ENCODE results near the gene MYO18A. TPM values are rescaled to one million over a fixed set of nuclear protein-coding genes. Genes with fewer than 3 reads are reported as not detected.
A peak's percentile ranks its signal among the peaks of the same experiment; 100 is the strongest.

Gene MYO18A
- polyA plus RNA-seq, 1 donor (not counting 4 experiments of a cell fraction or from before 2014, with no cell fraction given), result 20.0 TPM

- peak overlapping the region; percentile 4 for H3K9ac ChIP-seq (ENCODE audit: control insufficient read depth, extremely low read depth, insufficient read depth, low read length)
- H3K79me2 ChIP-seq (ENCODE audit: control insufficient read depth, insufficient read depth, low read length), result no peaks in the 10 kb centered on the region
- peaks cover 53% of the 10 kb centered on the region for H3K4me1 ChIP-seq (ENCODE audit: control insufficient read depth, extremely low read depth, insufficient read depth, low read length)
- H3K27me3 ChIP-seq (ENCODE audit: control insufficient read depth, extremely low read depth, insufficient read depth, low read length), result no peaks in the 10 kb centered on the region
- H3K4me3 ChIP-seq (ENCODE audit: control insufficient read depth in 2 of 3, extremely low read depth in 1 of 3, insufficient read depth in 2 of 3, low read depth in 1 of 3, low read length in 3 of 3), result peak overlapping the region in 2 of 3 experiments; percentile 9 to 19
- H3K27ac ChIP-seq (ENCODE audit: control insufficient read depth, insufficient read depth, low read length), result peak overlapping the region; percentile 67
- H3K4me2 ChIP-seq (ENCODE audit: control insufficient read depth, extremely low read depth, insufficient read depth, low read depth, low read length), result peak overlapping the region; percentile 82
- FAIRE-seq (peak; percentile 85), DNase-seq (ENCODE audit: low read depth, low spot score) (peak; percentile 69)
- H2AFZ ChIP-seq (ENCODE audit: control insufficient read depth, low read length), result no peak overlapping the region
- dilution Hi-C loops (cut with MboI; ENCODE audit: extremely low pct_ligation_motif_present, low sequenced_read_pairs), result no loop called here
- no peaks in the 10 kb centered on the region for H3K9me1 ChIP-seq (ENCODE audit: control insufficient read depth, extremely low read depth, insufficient read depth, low read length)
- no peaks in the 10 kb centered on the region for H4K20me1 ChIP-seq (ENCODE audit: control insufficient read depth, extremely low read depth, insufficient read depth, low read length)
- no peaks in the 10 kb centered on the region for H3K9me3 ChIP-seq (ENCODE audit: control insufficient read depth, low read depth, low read length)
- no peak for TF ChIP-seq CTCF (optimal IDR thresholded peaks at IDR 0.05 in 1 of 3, IDR thresholded peaks at IDR 0.05 in 1 of 3, conservative IDR thresholded peaks at IDR 0.05 in 1 of 3; ENCODE audit: extremely low read depth in 1 of 3, insufficient read depth in 2 of 3, low read length in 3 of 3)
- TF ChIP-seq EZH2 (IDR thresholded peaks at IDR 0.05; ENCODE audit: low read length), result no peak
- no peaks in the 10 kb centered on the region for H3K36me3 ChIP-seq (ENCODE audit: control insufficient read depth in 2 of 2, extremely low read depth in 1 of 2, insufficient read depth in 2 of 2, low read length in 2 of 2)
Observed at GRCh38 chr17:29216856-29217255, 36.7 kb upstream of the MYO18A start.

- Histone ChIP-seq H3K36me3 (ENCODE audit: control insufficient read depth in 2 of 2, extremely low read depth in 1 of 2, insufficient read depth in 2 of 2, low read length in 2 of 2) (no peaks in the 10 kb centered on the region), H3K9me1 (ENCODE audit: control insufficient read depth, extremely low read depth, insufficient read depth, low read length) (no peaks in the 10 kb centered on the region), H3K27me3 (ENCODE audit: control insufficient read depth, extremely low read depth, insufficient read depth, low read length) (no peaks in the 10 kb centered on the region), H4K20me1 (ENCODE audit: control insufficient read depth, extremely low read depth, insufficient read depth, low read length) (no peaks in the 10 kb centered on the region), H3K79me2 (ENCODE audit: control insufficient read depth, insufficient read depth, low read length) (no peaks in the 10 kb centered on the region), H3K27ac (ENCODE audit: control insufficient read depth, insufficient read depth, low read length) (peak overlapping the region; percentile 67), H3K9me3 (ENCODE audit: control insufficient read depth, low read depth, low read length) (no peaks in the 10 kb centered on the region), H3K4me1 (ENCODE audit: control insufficient read depth, extremely low read depth, insufficient read depth, low read length) (peaks cover 53% of the 10 kb centered on the region), H2AFZ (ENCODE audit: control insufficient read depth, low read length) (no peak overlapping the region), H3K4me2 (ENCODE audit: control insufficient read depth, extremely low read depth, insufficient read depth, low read depth, low read length) (peak overlapping the region; percentile 82), H3K9ac (ENCODE audit: control insufficient read depth, extremely low read depth, insufficient read depth, low read length) (no peak overlapping the region), H3K4me3 (ENCODE audit: control insufficient read depth in 2 of 3, extremely low read depth in 1 of 3, insufficient read depth in 2 of 3, low read depth in 1 of 3, low read length in 3 of 3) (no peak overlapping the region)
- FAIRE-seq (peak; percentile 13), DNase-seq (ENCODE audit: low read depth, low spot score) (no peak)
- dilution Hi-C loops (cut with MboI; ENCODE audit: extremely low pct_ligation_motif_present, low sequenced_read_pairs), result no loop called here
- TF ChIP-seq CTCF (optimal IDR thresholded peaks at IDR 0.05 in 1 of 3, IDR thresholded peaks at IDR 0.05 in 1 of 3, conservative IDR thresholded peaks at IDR 0.05 in 1 of 3; ENCODE audit: extremely low read depth in 1 of 3, insufficient read depth in 2 of 3, low read length in 3 of 3), result no peak
- no peak for TF ChIP-seq EZH2 (IDR thresholded peaks at IDR 0.05; ENCODE audit: low read length)
Observed at GRCh38 chr17:29216181-29216580, 36.0 kb upstream of the MYO18A start.

Measured in keratinocyte (primary cell).